ENCODE measurements around the gene ANGPTL8.

Gene ANGPTL8

DNA sequence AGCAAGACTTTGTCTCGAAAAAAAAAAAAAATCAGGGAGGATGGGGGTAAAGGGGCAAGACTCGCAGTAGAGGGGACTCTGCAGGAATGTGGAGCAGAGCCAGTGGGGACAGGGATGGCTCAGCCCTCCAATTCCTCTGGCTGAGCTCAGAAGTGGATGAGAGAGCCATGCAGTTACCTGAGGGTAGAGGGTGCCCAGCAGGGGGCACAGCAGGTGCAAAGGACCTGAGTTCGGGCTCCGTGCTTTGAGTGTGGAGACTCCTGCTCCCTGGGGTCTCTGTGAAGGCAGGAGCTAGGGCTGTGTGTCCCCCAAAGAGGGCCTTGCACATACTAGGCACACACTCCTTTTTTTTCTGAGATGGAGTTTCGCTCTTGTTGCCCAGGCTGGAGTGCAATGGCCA, 15.2 kb downstream of the ANGPTL8 start:
- no peak overlapping the region for H3K27ac ChIP-seq (ENCODE audit: low read depth, low read length)
- H3K79me1 ChIP-seq (ENCODE audit: low read length), result no peaks in the 10 kb centered on the region
- H3K14ac ChIP-seq (ENCODE audit: low read length), result no peak overlapping the region
- H3K9me3 ChIP-seq (ENCODE audit: insufficient read depth, low read depth, low read length), result peaks cover 3% of the 10 kb centered on the region
- no peak overlapping the region for H4K12ac ChIP-seq (ENCODE audit: low read depth, low read length)
- no peak overlapping the region for H3K4me2 ChIP-seq (ENCODE audit: low read length)
- peaks cover 0 to 4% of the 10 kb centered on the region in 2 experiments for H3K4me1 ChIP-seq (ENCODE audit: control insufficient read depth in 1 of 2, insufficient read depth in 2 of 2, low read length in 2 of 2)
- no peak overlapping the region for H3K23ac ChIP-seq (ENCODE audit: low read length)
- no peak overlapping the region for H2AFZ ChIP-seq (ENCODE audit: insufficient read depth, low read length, poor library complexity)
- H4K91ac ChIP-seq (ENCODE audit: low read depth, low read length), result no peak overlapping the region
- no peak overlapping the region for H2BK12ac ChIP-seq (ENCODE audit: low read length)
- H3K36me3 ChIP-seq (ENCODE audit: control insufficient read depth in 1 of 2, insufficient read depth in 2 of 2, low read length in 2 of 2), result peaks cover 6 to 11% of the 10 kb centered on the region in 2 experiments
- H2BK5ac ChIP-seq (ENCODE audit: low read depth, low read length, poor library complexity), result no peak overlapping the region
- no peak for DNase-seq
- H3K79me2 ChIP-seq (ENCODE audit: control insufficient read depth, insufficient read depth, low read length, poor library complexity), result no peaks in the 10 kb centered on the region
- H3K18ac ChIP-seq (ENCODE audit: low read length), result no peak overlapping the region
- no peak overlapping the region for H2AK5ac ChIP-seq (ENCODE audit: low read length)
- no peak overlapping the region for H3K4ac ChIP-seq (ENCODE audit: low read depth, low read length)
- H4K8ac ChIP-seq (ENCODE audit: low read depth, low read length), result no peak overlapping the region
- no CpG with 5 or more reads among the region's 5 CpGs for WGBS (ENCODE audit: extremely low coverage, insufficient coverage, insufficient read length)
- no peaks in the 10 kb centered on the region for H3K27me3 ChIP-seq (ENCODE audit: insufficient read depth, low read length)
- no peak overlapping the region for H3K9ac ChIP-seq (ENCODE audit: low read length)
- H2BK120ac ChIP-seq (ENCODE audit: insufficient read depth, low read length, poor library complexity), result no peak overlapping the region
- H3K4me3 ChIP-seq (ENCODE audit: low read depth, low read length), result no peak overlapping the region

DNA sequence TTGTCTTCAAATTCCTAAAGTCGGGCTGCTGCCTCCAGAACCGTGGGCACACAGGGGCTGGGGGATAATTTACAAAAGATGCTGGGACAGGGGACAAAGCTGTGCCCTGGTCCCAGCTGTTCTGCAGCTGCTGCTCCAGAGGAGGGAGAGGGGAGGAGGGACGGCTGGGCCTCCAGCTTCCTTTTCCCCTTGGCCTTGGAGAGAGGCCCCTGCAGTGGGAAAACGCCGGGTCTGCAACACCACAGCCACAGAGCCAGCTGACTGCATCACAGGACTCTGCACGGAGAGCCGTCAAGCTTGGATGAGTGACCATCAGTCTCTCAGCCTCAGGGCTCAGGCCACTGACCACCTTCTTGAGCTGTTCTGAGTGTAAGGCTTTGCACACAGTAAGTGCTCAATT, 16.8 kb downstream of the ANGPTL8 start:
- no peak overlapping the region for H3K9ac ChIP-seq (ENCODE audit: low read length)
- no CpG with 5 or more reads among the region's 7 CpGs for WGBS (ENCODE audit: extremely low coverage, insufficient coverage, insufficient read length)
- H2AFZ ChIP-seq (ENCODE audit: insufficient read depth, low read length, poor library complexity), result no peak overlapping the region
- no peak overlapping the region for H3K4me3 ChIP-seq (ENCODE audit: low read depth, low read length)
- no peak overlapping the region for H3K14ac ChIP-seq (ENCODE audit: low read length)
- no peak overlapping the region for H3K4ac ChIP-seq (ENCODE audit: low read depth, low read length)
- no peaks in the 10 kb centered on the region for H3K27me3 ChIP-seq (ENCODE audit: insufficient read depth, low read length)
- no peak overlapping the region for H3K27ac ChIP-seq (ENCODE audit: low read depth, low read length)
- H3K36me3 ChIP-seq (ENCODE audit: control insufficient read depth in 1 of 2, insufficient read depth in 2 of 2, low read length in 2 of 2), result peaks cover 6 to 8% of the 10 kb centered on the region in 2 experiments
- H3K79me2 ChIP-seq (ENCODE audit: control insufficient read depth, insufficient read depth, low read length, poor library complexity), result no peaks in the 10 kb centered on the region
- no peak for DNase-seq
- H2AK5ac ChIP-seq (ENCODE audit: low read length), result no peak overlapping the region
- no peak overlapping the region for H3K23ac ChIP-seq (ENCODE audit: low read length)
- no peak overlapping the region for H4K12ac ChIP-seq (ENCODE audit: low read depth, low read length)
- no peak overlapping the region for H3K4me2 ChIP-seq (ENCODE audit: low read length)
- no peak overlapping the region for H2BK12ac ChIP-seq (ENCODE audit: low read length)
- no peak overlapping the region for H2BK120ac ChIP-seq (ENCODE audit: insufficient read depth, low read length, poor library complexity)
- H3K4me1 ChIP-seq (ENCODE audit: control insufficient read depth in 1 of 2, insufficient read depth in 2 of 2, low read length in 2 of 2), result peaks cover 0 to 4% of the 10 kb centered on the region in 2 experiments
- H2BK5ac ChIP-seq (ENCODE audit: low read depth, low read length, poor library complexity), result no peak overlapping the region
- H3K18ac ChIP-seq (ENCODE audit: low read length), result no peak overlapping the region
- H3K9me3 ChIP-seq (ENCODE audit: insufficient read depth, low read depth, low read length), result peaks cover 3% of the 10 kb centered on the region
- H3K79me1 ChIP-seq (ENCODE audit: low read length), result no peaks in the 10 kb centered on the region
- no peak overlapping the region for H4K91ac ChIP-seq (ENCODE audit: low read depth, low read length)
- H4K8ac ChIP-seq (ENCODE audit: low read depth, low read length), result no peak overlapping the region

- WGBS (ENCODE audit: extremely low coverage, insufficient coverage, insufficient read length), result no CpG with 5 or more reads among the region's 3 CpGs
- no peak overlapping the region for H4K8ac ChIP-seq (ENCODE audit: low read depth, low read length)
- H4K91ac ChIP-seq (ENCODE audit: low read depth, low read length), result no peak overlapping the region
- H3K36me3 ChIP-seq (ENCODE audit: control insufficient read depth in 1 of 2, insufficient read depth in 2 of 2, low read length in 2 of 2), result no peaks in the 10 kb centered on the region
- no peak overlapping the region for H2AK5ac ChIP-seq (ENCODE audit: low read length)
- no peak overlapping the region for H2BK5ac ChIP-seq (ENCODE audit: low read depth, low read length, poor library complexity)
- H3K23ac ChIP-seq (ENCODE audit: low read length), result no peak overlapping the region
- peaks cover 4 to 12% of the 10 kb centered on the region in 2 experiments for H3K4me1 ChIP-seq (ENCODE audit: control insufficient read depth in 1 of 2, insufficient read depth in 2 of 2, low read length in 2 of 2)
- no peak overlapping the region for H2BK120ac ChIP-seq (ENCODE audit: insufficient read depth, low read length, poor library complexity)
- peaks cover under 1% of the 10 kb centered on the region for H3K9me3 ChIP-seq (ENCODE audit: insufficient read depth, low read depth, low read length)
- no peak overlapping the region for H3K9ac ChIP-seq (ENCODE audit: low read length)
- H3K27ac ChIP-seq (ENCODE audit: low read depth, low read length), result no peak overlapping the region
- peaks cover 6% of the 10 kb centered on the region for H3K79me1 ChIP-seq (ENCODE audit: low read length)
- H3K27me3 ChIP-seq (ENCODE audit: insufficient read depth, low read length), result no peaks in the 10 kb centered on the region
- H2BK12ac ChIP-seq (ENCODE audit: low read length), result no peak overlapping the region
- H4K12ac ChIP-seq (ENCODE audit: low read depth, low read length), result no peak overlapping the region
- no peak for DNase-seq
- no peak overlapping the region for H3K4ac ChIP-seq (ENCODE audit: low read depth, low read length)
- H2AFZ ChIP-seq (ENCODE audit: insufficient read depth, low read length, poor library complexity), result no peak overlapping the region
- H3K79me2 ChIP-seq (ENCODE audit: control insufficient read depth, insufficient read depth, low read length, poor library complexity), result peaks cover 5% of the 10 kb centered on the region
- no peak overlapping the region for H3K4me2 ChIP-seq (ENCODE audit: low read length)
- no peak overlapping the region for H3K18ac ChIP-seq (ENCODE audit: low read length)
- H3K4me3 ChIP-seq (ENCODE audit: low read depth, low read length), result no peak overlapping the region
- no peak overlapping the region for H3K14ac ChIP-seq (ENCODE audit: low read length)
These were observed 18.5 kb downstream of the ANGPTL8 start for GRCh38 chr19:11257846-11258380.

DNA sequence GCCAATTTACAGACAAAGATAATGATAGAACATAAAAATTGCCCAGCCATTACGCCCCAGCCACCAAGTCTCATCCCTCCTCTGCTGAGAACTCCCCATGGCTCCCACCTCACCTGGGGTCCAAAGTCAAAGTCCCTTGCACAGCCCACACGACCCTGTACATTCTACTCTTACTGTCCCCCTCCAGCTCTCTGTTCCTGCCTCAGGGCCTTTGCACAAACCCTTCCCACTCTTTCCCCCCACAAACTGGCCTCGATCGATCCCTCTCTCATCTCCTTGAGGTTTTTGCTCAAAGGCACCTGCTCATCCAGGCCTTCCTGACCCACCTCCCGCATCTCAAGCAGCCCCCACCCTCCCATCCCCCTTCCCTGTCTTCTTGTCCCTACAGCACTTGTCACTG, 21.6 kb downstream of the ANGPTL8 start:
- no CpG with 5 or more reads among the region's 5 CpGs for WGBS (ENCODE audit: extremely low coverage, insufficient coverage, insufficient read length)
- no peak for DNase-seq
- no peak overlapping the region for H3K27ac ChIP-seq (ENCODE audit: low read depth, low read length)

More for the DNA sequence above, 21.6 kb downstream of the ANGPTL8 start:
- Histone ChIP-seq H3K79me1 (ENCODE audit: low read length) (peaks cover 6% of the 10 kb centered on the region), H3K18ac (ENCODE audit: low read length) (no peak overlapping the region), H2AFZ (ENCODE audit: insufficient read depth, low read length, poor library complexity) (no peak overlapping the region), H3K4me2 (ENCODE audit: low read length) (no peak overlapping the region), H3K4me1 (ENCODE audit: control insufficient read depth in 1 of 2, insufficient read depth in 2 of 2, low read length in 2 of 2) (peaks cover 7 to 9% of the 10 kb centered on the region in 2 experiments), H3K4me3 (ENCODE audit: low read depth, low read length) (no peak overlapping the region), H3K36me3 (ENCODE audit: control insufficient read depth in 1 of 2, insufficient read depth in 2 of 2, low read length in 2 of 2) (no peaks in the 10 kb centered on the region), H2BK12ac (ENCODE audit: low read length) (no peak overlapping the region), H4K91ac (ENCODE audit: low read depth, low read length) (no peak overlapping the region), H3K4ac (ENCODE audit: low read depth, low read length) (no peak overlapping the region), H3K23ac (ENCODE audit: low read length) (no peak overlapping the region), H2BK120ac (ENCODE audit: insufficient read depth, low read length, poor library complexity) (no peak overlapping the region), H3K9ac (ENCODE audit: low read length) (no peak overlapping the region), H3K27me3 (ENCODE audit: insufficient read depth, low read length) (no peaks in the 10 kb centered on the region), H4K12ac (ENCODE audit: low read depth, low read length) (no peak overlapping the region), H2AK5ac (ENCODE audit: low read length) (no peak overlapping the region), H4K8ac (ENCODE audit: low read depth, low read length) (no peak overlapping the region), H3K9me3 (ENCODE audit: insufficient read depth, low read depth, low read length) (peaks cover 2% of the 10 kb centered on the region), H3K79me2 (ENCODE audit: control insufficient read depth, insufficient read depth, low read length, poor library complexity) (peaks cover 5% of the 10 kb centered on the region), H2BK5ac (ENCODE audit: low read depth, low read length, poor library complexity) (no peak overlapping the region), H3K14ac (ENCODE audit: low read length) (no peak overlapping the region)
